HG03354 (cell line): ENCODE measurements around the gene ATP2B2.

ENCODE experiments used
- ATAC-seq: cut with Tn5 transposase; IDR thresholded peaks from one replicate; pipeline ENCODE4 v1.9.1; 2021; ENCODE audit warnings: mild to moderate bottlenecking; ENCODE audit not compliant: unreplicated experiment, poor library complexity, severe bottlenecking

ATP2B2 gene

DNA sequence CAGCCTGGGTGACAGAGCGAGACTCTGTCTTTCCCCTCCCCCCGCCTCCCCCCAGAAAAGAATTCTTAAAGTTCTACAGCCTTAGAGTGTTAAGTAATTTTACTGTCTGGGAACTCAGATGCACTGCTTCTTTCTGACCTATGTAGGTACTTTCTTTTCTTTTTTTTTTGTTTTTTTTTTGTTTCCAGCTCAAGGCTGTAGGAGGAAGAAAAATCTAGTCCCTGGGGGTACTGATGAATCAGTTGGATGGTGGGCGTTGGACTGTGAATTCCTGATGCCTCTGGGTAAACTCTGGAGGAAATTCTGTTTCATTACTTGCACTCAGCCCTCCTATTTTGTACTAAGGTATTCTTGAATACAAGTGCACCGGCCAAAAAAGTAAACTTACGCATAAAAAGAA, 223.4 kb downstream of the ATP2B2 start:
- ATAC-seq = no peak

GRCh38 chr3:10280571-10280970, 224.8 kb downstream of the ATP2B2 start:
- no peak for ATAC-seq

DNA sequence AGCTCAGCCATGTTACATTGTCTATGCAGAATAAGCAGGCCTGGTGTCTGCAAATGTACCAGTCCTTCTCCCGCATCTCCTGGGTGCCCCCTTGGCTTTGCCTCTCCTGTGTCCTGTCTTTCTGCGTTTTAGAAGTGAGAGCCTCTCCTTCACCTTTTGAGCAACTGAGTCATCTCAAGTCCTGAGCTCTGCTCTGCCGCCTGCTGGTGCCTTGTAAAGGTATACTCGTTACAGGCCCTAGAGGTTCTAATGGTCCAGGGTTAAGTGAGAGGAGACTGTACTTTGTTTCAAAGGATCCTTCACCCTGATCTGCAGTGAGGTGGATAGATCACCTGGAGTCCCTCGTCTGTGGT, 225.2 kb downstream of the ATP2B2 start:
- no peak for ATAC-seq

GRCh38 chr3:10279384-10280176, 225.8 kb downstream of the ATP2B2 start:
- ATAC-seq = no peak

- no peak for ATAC-seq
Observed at GRCh38 chr3:10278501-10278900, 226.9 kb downstream of the ATP2B2 start.

DNA sequence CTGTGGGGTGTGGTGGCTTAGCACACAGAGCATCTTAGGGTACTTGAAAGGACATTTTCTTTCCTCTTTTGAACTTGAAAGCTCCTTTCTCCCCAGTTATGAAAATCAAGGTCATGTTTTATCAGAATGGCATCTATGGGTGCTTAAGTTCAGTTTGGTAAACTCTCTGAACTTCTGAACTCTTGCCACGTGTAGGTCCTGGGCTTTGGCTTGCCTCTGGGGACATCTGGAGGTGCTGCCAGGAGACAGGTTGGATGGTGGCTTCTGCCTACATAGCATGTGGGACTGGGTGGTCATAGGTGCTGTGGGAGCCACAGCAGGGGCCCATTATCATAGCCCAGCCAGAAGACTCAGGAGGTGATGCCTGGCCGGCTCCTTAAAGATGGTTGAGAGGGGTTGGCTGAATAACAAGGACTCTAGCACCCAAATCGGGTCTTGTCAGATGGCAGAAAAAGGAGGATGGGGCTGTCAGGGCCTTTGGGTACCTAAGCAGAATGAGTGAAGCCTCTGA, 228.2 kb downstream of the ATP2B2 start:
- no peak for ATAC-seq

GRCh38 chr3:10274601-10275000, 230.8 kb downstream of the ATP2B2 start:
- no peak for ATAC-seq
